ENCODE data around the gene VPS33A.

Gene VPS33A

GRCh38 chr12:122182887-122183587 lies 83.3 kb downstream of the VPS33A start, which contains the start of gene LRRC43:
LRRC43 (plus strand) TSS chr12:122183123; CDS start chr12:122183145, 22 bp downstream.
- peak; percentile 90 for DNase-seq (ENCODE audit: low spot score)

Measured in iPS-NIHi11 (cell line).